Keratinocyte (primary cell): ENCODE measurements around the gene ANKRD17.

Experiments used
- EZH2 ChIP-seq: IDR thresholded peaks from one replicate; pipeline ENCODE4 v1.6.1; 2012; ENCODE audit warnings: inconsistent platforms, mild to moderate bottlenecking, low read length, moderate library complexity
- TF ChIP-seq, protein P1 (sequence below), 3 experiments: IDR thresholded peaks in 1 of 3; conservative IDR thresholded peaks in 1 of 3; optimal IDR thresholded peaks in 1 of 3; 2 replicates in 2 of 3; 3 replicates in 1 of 3; pipeline versions ENCODE3 to v1.5.1; 2011; ENCODE audit warnings: low read length in 3 of 3, mild to moderate bottlenecking in 3 of 3, moderate library complexity in 2 of 3, control low read depth in 1 of 3, inconsistent platforms in 1 of 3; ENCODE audit not compliant: insufficient read depth in 2 of 3; ENCODE audit errors: extremely low read depth in 1 of 3

- TF ChIP-seq, protein P1, sequence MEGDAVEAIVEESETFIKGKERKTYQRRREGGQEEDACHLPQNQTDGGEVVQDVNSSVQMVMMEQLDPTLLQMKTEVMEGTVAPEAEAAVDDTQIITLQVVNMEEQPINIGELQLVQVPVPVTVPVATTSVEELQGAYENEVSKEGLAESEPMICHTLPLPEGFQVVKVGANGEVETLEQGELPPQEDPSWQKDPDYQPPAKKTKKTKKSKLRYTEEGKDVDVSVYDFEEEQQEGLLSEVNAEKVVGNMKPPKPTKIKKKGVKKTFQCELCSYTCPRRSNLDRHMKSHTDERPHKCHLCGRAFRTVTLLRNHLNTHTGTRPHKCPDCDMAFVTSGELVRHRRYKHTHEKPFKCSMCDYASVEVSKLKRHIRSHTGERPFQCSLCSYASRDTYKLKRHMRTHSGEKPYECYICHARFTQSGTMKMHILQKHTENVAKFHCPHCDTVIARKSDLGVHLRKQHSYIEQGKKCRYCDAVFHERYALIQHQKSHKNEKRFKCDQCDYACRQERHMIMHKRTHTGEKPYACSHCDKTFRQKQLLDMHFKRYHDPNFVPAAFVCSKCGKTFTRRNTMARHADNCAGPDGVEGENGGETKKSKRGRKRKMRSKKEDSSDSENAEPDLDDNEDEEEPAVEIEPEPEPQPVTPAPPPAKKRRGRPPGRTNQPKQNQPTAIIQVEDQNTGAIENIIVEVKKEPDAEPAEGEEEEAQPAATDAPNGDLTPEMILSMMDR (optimal IDR thresholded peaks at IDR 0.05 in 1 of 3, IDR thresholded peaks at IDR 0.05 in 1 of 3, conservative IDR thresholded peaks at IDR 0.05 in 1 of 3; ENCODE audit: extremely low read depth in 1 of 3, insufficient read depth in 2 of 3, low read length in 3 of 3) = no peak
- TF ChIP-seq EZH2 = no peak
Observed at GRCh38 chr4:73208376-73208775, 50.2 kb downstream of the ANKRD17 start.
